GM13977 (cell line): Measurements from ENCODE around the gene GPBAR1.
"Not testable (repeated sequence)": the region's sequence is repeated elsewhere in the genome, so short reads cannot be mapped to it uniquely, and the experiment has no call there.

ENCODE experiments used
- DNase-seq: peaks from one replicate; pipeline ENCODE4 v3.0.0; 2012; ENCODE audit warnings: low spot score
- in situ Hi-C: fragments of 300-500 bp; cut with MboI; formaldehyde crosslinking; loops from one replicate; pipeline ENCODE4 v1.12.0; 2022; ENCODE audit warnings: low sequenced_read_pairs, low pct_unique_long_range_greater_than_20kb, mixed read lengths, inconsistent platforms; ENCODE audit not compliant: unreplicated experiment
- TF ChIP-seq, protein P1 (sequence below): IDR thresholded peaks from 2 replicates; pipeline ENCODE4 v1.5.1; 2012; ENCODE audit warnings: mild to moderate bottlenecking, control low read depth; ENCODE audit not compliant: insufficient read depth; ENCODE audit errors: extremely low read depth, missing control alignments

GPBAR1 gene

DNA sequence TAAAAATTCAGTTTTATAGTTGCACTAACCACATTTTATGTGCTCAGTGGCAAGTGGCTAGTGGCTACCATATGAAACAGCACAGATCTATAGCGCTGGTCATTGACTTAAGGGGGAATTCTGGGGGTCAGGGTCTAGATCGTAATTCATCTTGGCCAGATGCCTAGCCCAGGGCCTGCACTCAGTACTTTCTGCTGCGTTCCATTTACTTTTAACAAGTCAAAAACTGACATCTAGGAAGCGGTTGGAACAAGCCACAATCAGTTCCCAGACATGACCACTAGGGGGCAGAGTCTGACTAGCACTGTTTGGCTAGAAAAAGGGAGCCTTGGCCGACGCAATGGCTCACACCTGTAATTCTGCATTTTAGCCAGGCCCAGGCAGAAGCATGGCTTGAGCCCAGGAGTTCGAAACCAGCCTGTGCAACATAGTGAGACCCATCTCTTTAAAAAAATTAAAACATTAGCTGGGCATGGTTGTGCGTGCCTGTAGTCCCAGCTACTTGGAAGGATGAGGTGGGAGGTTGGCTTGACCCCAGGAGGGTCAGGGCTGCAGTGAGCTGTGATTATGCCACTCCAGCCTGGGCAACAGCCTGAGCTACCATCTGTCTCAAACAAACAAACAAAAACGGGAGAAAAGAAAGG lies 40.5 kb downstream of the GPBAR1 start:
- TF ChIP-seq, protein P1, sequence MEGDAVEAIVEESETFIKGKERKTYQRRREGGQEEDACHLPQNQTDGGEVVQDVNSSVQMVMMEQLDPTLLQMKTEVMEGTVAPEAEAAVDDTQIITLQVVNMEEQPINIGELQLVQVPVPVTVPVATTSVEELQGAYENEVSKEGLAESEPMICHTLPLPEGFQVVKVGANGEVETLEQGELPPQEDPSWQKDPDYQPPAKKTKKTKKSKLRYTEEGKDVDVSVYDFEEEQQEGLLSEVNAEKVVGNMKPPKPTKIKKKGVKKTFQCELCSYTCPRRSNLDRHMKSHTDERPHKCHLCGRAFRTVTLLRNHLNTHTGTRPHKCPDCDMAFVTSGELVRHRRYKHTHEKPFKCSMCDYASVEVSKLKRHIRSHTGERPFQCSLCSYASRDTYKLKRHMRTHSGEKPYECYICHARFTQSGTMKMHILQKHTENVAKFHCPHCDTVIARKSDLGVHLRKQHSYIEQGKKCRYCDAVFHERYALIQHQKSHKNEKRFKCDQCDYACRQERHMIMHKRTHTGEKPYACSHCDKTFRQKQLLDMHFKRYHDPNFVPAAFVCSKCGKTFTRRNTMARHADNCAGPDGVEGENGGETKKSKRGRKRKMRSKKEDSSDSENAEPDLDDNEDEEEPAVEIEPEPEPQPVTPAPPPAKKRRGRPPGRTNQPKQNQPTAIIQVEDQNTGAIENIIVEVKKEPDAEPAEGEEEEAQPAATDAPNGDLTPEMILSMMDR, result peak; percentile 91
- DNase-seq, result peak; percentile 73
- in situ Hi-C loops, result loop anchor here (10.0 kb wide), 1 partner anchor 54 kb away; the partner anchor contains the start of gene CATIP

DNA sequence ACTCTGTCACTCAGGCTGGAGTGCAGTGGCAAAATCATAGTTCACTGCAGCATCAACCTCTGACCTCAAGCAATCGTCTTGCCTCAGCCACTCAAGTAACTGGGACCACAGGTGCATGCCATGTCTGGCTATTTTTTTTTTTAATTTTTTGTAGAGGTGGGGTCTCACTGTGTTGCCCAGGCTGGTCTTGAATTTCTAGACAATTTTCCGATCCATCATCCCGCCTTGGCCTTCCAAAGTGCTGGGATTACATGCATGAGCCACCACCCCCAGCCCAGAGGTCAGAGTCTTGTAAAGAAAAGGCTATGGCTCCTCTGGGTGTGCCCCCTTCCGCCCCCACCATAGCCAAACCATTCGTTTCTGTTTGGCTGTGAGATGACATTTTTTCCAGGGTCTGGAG lies 44.6 kb downstream of the GPBAR1 start:
- TF ChIP-seq, protein P1, result no peak
- in situ Hi-C loops, result loop anchor here (10.0 kb wide), 1 partner anchor 49 kb away; the partner anchor contains the start of gene CATIP
- no peak for DNase-seq

DNA sequence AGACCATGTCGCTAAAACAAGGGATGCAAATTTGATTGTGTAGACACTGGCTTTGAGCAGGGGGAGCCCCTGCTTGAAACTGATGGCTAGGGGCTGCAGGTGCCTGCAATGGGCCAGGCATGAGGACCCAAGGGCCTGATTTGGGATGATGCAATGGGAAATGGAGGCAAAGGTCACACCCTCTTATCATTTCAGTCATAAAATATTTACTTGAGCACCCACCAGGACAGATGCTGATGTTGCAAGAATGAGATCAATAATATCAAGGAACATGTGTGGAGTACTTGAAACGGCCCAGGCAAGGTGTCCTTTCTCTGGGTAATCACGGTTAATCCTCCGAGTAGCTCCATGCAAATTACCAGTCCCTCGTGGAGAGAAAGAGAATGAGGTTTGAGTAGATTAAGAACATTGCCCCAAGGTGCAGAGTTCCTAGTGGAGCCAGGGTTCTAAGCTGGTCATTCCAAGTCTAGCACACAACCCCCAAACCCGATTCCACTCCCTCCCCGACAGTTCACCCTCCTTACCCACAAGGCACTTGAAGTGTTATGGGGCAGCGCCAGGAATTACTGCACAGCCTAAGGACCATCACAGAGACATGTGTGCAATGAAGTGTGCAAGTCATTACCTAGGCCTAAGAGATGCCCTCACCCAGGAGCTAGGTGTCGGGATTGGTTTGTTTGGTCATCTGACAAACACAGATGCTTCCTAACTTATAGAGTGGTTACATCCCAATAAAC lies 45.5 kb downstream of the GPBAR1 start:
- in situ Hi-C loops, result loop anchor here (10.0 kb wide), 1 partner anchor 48 kb away; the partner anchor contains the start of gene CATIP
- TF ChIP-seq, protein P1, result no peak
- no peak for DNase-seq

DNA sequence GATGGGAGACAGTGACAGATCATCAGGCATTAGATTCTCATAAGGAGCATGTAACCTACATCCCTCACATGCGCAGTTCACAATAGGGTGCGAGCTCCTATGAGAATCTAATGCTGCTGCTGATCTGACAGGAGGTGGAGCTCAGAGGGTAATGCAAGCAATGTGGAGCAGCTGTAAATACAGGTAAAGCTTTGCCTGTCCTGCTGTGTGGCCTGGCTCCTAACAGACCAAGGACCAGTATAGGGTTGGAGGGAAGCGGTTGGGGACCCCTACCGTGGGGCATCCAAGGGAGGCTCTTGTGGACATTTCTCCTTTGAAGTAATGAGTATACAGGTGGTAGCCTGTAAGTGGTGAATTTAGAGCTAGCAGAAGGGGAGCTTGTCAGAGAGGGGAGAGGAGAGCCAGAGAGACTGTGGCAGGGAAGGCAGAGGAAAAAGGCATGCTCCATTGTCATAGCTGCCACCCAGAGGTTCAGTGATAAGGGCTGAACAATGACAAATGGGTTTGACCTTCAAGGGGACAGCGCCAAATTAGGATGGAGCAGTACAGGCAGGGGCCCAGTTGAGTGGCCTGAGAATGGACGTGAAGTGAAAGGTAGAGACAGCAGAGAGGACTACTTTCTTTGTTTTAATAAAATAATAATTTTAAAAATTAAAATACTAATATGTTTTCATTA lies 46.7 kb downstream of the GPBAR1 start:
- TF ChIP-seq, protein P1, result no peak
- DNase-seq, result no peak
- in situ Hi-C loops, result loop anchor here (10.0 kb wide), 1 partner anchor 47 kb away; the partner anchor contains the start of gene CATIP

DNA sequence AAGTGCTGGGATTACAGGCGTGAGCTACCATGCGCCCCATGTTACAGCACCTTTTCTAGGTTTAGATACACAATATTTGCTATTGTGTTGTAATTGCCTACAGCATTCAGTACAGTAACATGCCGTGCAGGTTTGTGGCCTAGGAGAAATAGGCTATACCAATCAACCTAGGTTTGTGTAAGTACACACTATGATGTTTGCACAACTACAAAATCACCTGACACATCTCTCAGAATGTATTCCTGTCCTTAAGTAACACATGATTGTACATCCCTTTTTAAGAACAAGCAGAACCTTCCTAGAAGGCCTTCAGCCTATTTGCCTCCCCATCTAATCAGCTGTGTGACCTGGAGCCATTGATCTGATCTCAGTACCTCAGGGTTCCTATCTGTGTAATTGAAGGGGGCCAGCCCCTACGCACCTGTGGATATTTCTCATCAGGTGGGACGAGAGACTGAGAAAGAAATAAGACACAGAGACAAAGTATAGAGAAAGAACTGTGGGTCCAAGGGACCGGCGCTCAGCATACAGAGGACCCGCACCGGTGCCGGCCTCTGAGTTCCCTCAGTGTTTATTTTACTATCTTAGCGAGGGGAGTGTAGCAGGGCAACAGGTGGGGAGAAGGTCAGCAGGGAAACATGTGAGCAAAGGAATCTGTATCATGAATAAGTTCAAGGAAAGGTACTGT lies 50.2 kb downstream of the GPBAR1 start:
- DNase-seq, result no peak
- in situ Hi-C loops, result no loop called here
- TF ChIP-seq, protein P1, result no peak

DNA sequence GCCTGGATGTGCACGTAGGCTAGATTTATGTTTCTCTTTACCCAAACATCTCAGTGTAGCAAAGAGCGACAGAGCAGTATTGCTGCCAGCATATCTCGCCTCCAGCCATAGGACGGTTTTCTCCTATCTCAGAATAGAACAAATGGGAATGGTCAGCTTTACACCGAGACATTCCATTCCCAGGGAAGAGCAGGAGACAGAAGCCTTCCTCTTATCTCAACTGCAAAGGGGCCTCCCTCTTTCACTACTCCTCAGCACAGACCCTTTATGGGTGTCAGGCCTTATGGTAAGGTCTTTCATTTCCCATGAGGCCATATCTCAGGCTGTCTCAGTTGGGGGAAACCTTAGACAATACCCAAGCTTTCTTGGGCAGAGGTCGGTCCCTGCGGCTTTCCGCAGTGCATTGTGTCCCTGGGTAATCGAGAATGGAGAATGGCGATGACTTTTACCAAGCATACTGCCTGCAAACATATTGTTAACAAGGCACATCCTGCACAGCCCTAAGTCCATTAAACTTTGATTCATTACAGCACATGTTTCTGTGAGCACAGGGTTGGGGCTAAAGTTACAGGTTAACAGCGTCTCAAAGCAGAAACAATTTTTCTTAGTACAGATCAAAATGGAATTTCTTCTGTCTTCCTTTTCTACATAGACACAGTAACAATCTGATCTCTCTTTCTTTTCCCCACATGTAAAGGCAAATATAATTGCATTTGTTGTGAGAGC lies 50.9 kb downstream of the GPBAR1 start:
- DNase-seq, in situ Hi-C loops: not testable (repeated sequence)
